Mesenchymal stem cell (in vitro differentiated cells and primary cell): ENCODE results near the gene FAM83E.

Experiments used
- DNase-seq: peaks from one replicate; pipeline ENCODE4 v3.0.0-alpha.2; 2013
- H2AFZ ChIP-seq: one replicate; pipeline ENCODE4 v1.6.1; 2013; ENCODE audit warnings: low read depth, mild to moderate bottlenecking, control low read depth, inconsistent platforms, low read length, moderate library complexity
- H2AK5ac ChIP-seq: 2 replicates; pipeline ENCODE4 v1.6.1; 2013; ENCODE audit warnings: low read length, moderate library complexity, mild to moderate bottlenecking, inconsistent platforms; ENCODE audit not compliant: severe bottlenecking
- H2BK120ac ChIP-seq: one replicate; pipeline ENCODE4 v1.6.1; 2013; ENCODE audit warnings: low read depth, mild to moderate bottlenecking, inconsistent platforms, low read length, moderate library complexity
- H2BK12ac ChIP-seq, 2 experiments: one replicate each; pipeline ENCODE4 v1.6.1; 2013; ENCODE audit warnings: inconsistent platforms in 2 of 2, low read length in 2 of 2, mild to moderate bottlenecking in 2 of 2, moderate library complexity in 2 of 2, control low read depth in 1 of 2
- H2BK15ac ChIP-seq: one replicate; pipeline ENCODE4 v1.6.1; 2013; ENCODE audit warnings: mild to moderate bottlenecking, low read depth, inconsistent platforms; ENCODE audit not compliant: poor library complexity, severe bottlenecking
- H2BK5ac ChIP-seq: 2 replicates; pipeline ENCODE4 v1.6.1; 2013; ENCODE audit warnings: low read depth, mild to moderate bottlenecking, low read length, control low read depth, inconsistent platforms; ENCODE audit not compliant: poor library complexity, severe bottlenecking
- H3K14ac ChIP-seq, 2 experiments: one replicate each; pipeline ENCODE4 v1.6.1; 2013; ENCODE audit warnings: inconsistent platforms in 2 of 2, low read length in 2 of 2, control low read depth in 1 of 2, mild to moderate bottlenecking in 1 of 2, moderate library complexity in 1 of 2
- H3K18ac ChIP-seq, 2 experiments: one replicate each; pipeline ENCODE4 v1.6.1; 2013; ENCODE audit warnings: inconsistent platforms in 2 of 2, low read length in 2 of 2, control low read depth in 1 of 2, low read depth in 1 of 2, mild to moderate bottlenecking in 1 of 2
- H3K23ac ChIP-seq, 2 experiments: one replicate each; pipeline ENCODE4 v1.6.1; 2013; ENCODE audit warnings: inconsistent platforms in 2 of 2, low read length in 2 of 2, mild to moderate bottlenecking in 2 of 2, moderate library complexity in 2 of 2, control low read depth in 1 of 2
- H3K27ac ChIP-seq: 2 replicates; pipeline ENCODE4 v1.5.1; 2013; ENCODE audit warnings: mild to moderate bottlenecking, moderate library complexity, low read length, control low read depth, inconsistent platforms; ENCODE audit not compliant: poor library complexity, severe bottlenecking
- H3K27me3 ChIP-seq, 2 experiments: 2 replicates each; pipeline versions ENCODE4 v1.6.1 to v1.7.0; 2013; ENCODE audit warnings: low read length in 2 of 2, mild to moderate bottlenecking in 2 of 2, moderate library complexity in 2 of 2, control low read depth in 1 of 2, inconsistent platforms in 1 of 2; ENCODE audit not compliant: control insufficient read depth in 1 of 2, insufficient read depth in 1 of 2
- H3K36me3 ChIP-seq, 2 experiments: 2 replicates each; pipeline versions ENCODE4 v1.6.1 to v1.7.0; 2013; ENCODE audit warnings: low read length in 2 of 2, control low read depth in 1 of 2, inconsistent platforms in 1 of 2, low read depth in 1 of 2, mild to moderate bottlenecking in 1 of 2; ENCODE audit not compliant: insufficient read depth in 2 of 2, control insufficient read depth in 1 of 2
- H3K4ac ChIP-seq, 2 experiments: one replicate each; pipeline ENCODE4 v1.6.1; 2013; ENCODE audit warnings: inconsistent platforms in 2 of 2, low read length in 2 of 2, mild to moderate bottlenecking in 2 of 2, moderate library complexity in 2 of 2, control low read depth in 1 of 2, low read depth in 1 of 2
- H3K4me1 ChIP-seq: 2 replicates; pipeline ENCODE4 v1.6.1; 2013; ENCODE audit warnings: low read depth, low read length, control low read depth; ENCODE audit not compliant: control insufficient read depth, insufficient read depth
- H3K4me2 ChIP-seq: 2 replicates; pipeline ENCODE4 v1.6.1; 2013; ENCODE audit warnings: low read length, mild to moderate bottlenecking, inconsistent platforms; ENCODE audit not compliant: poor library complexity, severe bottlenecking
- H3K4me3 ChIP-seq, 2 experiments: 2 replicates each; pipeline versions ENCODE4 v1.5.1 to v1.7.0; 2013; ENCODE audit warnings: low read length in 2 of 2, mild to moderate bottlenecking in 2 of 2, control low read depth in 1 of 2, low read depth in 1 of 2; ENCODE audit not compliant: insufficient read depth in 1 of 2
- H3K79me1 ChIP-seq: replicated peaks from 2 replicates; pipeline ENCODE4 v1.6.1; 2013; ENCODE audit warnings: mild to moderate bottlenecking, control low read depth, low read length, inconsistent platforms; ENCODE audit not compliant: poor library complexity, severe bottlenecking
- H3K9ac ChIP-seq: 2 replicates; pipeline ENCODE4 v1.7.0; 2013; ENCODE audit warnings: mild to moderate bottlenecking, low read length, moderate library complexity
- H3K9me3 ChIP-seq: 2 replicates; pipeline ENCODE4 v1.7.0; 2013; ENCODE audit warnings: mild to moderate bottlenecking, low read length; ENCODE audit not compliant: control insufficient read depth
- H4K8ac ChIP-seq: one replicate; pipeline ENCODE4 v1.6.1; 2013; ENCODE audit warnings: inconsistent platforms, mild to moderate bottlenecking, low read length, moderate library complexity
- H4K91ac ChIP-seq: one replicate; pipeline ENCODE4 v1.6.1; 2013; ENCODE audit warnings: mild to moderate bottlenecking, low read length, inconsistent platforms
- WGBS: methylation state at CpG from one replicate; pipeline ENCODE4 v1.1.7; 2013; ENCODE audit warnings: mixed read lengths; 5-methylcytosine and 5-hydroxymethylcytosine counted together

Gene FAM83E

GRCh38 chr19:48571378-48572162, 43.3 kb downstream of the FAM83E start:
- H2BK12ac ChIP-seq, result no peak overlapping the region
- H3K4me2 ChIP-seq, result no peak overlapping the region
- H4K91ac ChIP-seq, result no peak overlapping the region
- H3K4ac ChIP-seq, result no peak overlapping the region
- no peak overlapping the region for H3K9ac ChIP-seq
- H2AK5ac ChIP-seq, result no peak overlapping the region
- no peak overlapping the region for H2BK120ac ChIP-seq
- DNase-seq, result no peak
- no peak overlapping the region for H2AFZ ChIP-seq
- H4K8ac ChIP-seq, result no peak overlapping the region
- no peak overlapping the region for H3K27ac ChIP-seq
- no peak overlapping the region for H3K23ac ChIP-seq
- no peak overlapping the region for H3K4me3 ChIP-seq
- no peak overlapping the region for H3K18ac ChIP-seq
- peaks cover 16% of the 10 kb centered on the region for H3K4me1 ChIP-seq
- no peaks in the 10 kb centered on the region for H3K79me1 ChIP-seq
- H2BK5ac ChIP-seq, result no peak overlapping the region
- 75% methylated on average over 5 of the region's 5 CpGs for WGBS
- H3K36me3 ChIP-seq, result no peaks in the 10 kb centered on the region
- H3K9me3 ChIP-seq, result no peaks in the 10 kb centered on the region
- H2BK15ac ChIP-seq, result no peak overlapping the region
- H3K14ac ChIP-seq, result no peak overlapping the region
- no peaks in the 10 kb centered on the region for H3K27me3 ChIP-seq

- Histone ChIP-seq H3K79me1 (no peaks in the 10 kb centered on the region), H3K4me3 (no peak overlapping the region), H2AK5ac (no peak overlapping the region), H3K4me2 (no peak overlapping the region), H2BK5ac (no peak overlapping the region), H2BK12ac (no peak overlapping the region), H4K91ac (no peak overlapping the region), H3K18ac (no peak overlapping the region), H2AFZ (no peak overlapping the region), H3K9me3 (no peaks in the 10 kb centered on the region), H4K8ac (no peak overlapping the region), H2BK120ac (no peak overlapping the region), H3K4me1 (peaks cover 16% of the 10 kb centered on the region), H3K4ac (no peak overlapping the region), H3K9ac (no peak overlapping the region), H3K27ac (no peak overlapping the region), H3K27me3 (no peaks in the 10 kb centered on the region), H3K36me3 (no peaks in the 10 kb centered on the region), H3K14ac (no peak overlapping the region), H2BK15ac (no peak overlapping the region), H3K23ac (no peak overlapping the region)
- 67% methylated on average over 11 of the region's 11 CpGs for WGBS
- DNase-seq, result no peak
Observed at GRCh38 chr19:48569814-48570213, 45.1 kb downstream of the FAM83E start.

- H3K4ac ChIP-seq, result peak overlapping the region; percentile 9 to 28
- H3K79me1 ChIP-seq, result no peaks in the 10 kb centered on the region
- H3K4me2 ChIP-seq, result peak overlapping the region; percentile 72
Observed at GRCh38 chr19:48568345-48568886, 46.5 kb downstream of the FAM83E start.

GRCh38 chr19:48565090-48565489, 49.8 kb downstream of the FAM83E start:
- 20% methylated on average over 4 of the region's 7 CpGs for WGBS
- no peaks in the 10 kb centered on the region for H3K36me3 ChIP-seq
- H3K18ac ChIP-seq, result no peak overlapping the region
- H4K91ac ChIP-seq, result no peak overlapping the region
- no peaks in the 10 kb centered on the region for H3K9me3 ChIP-seq
- no peak overlapping the region for H3K4me3 ChIP-seq
- no peak overlapping the region for H3K4ac ChIP-seq
- H2AFZ ChIP-seq, result no peak overlapping the region
- no peaks in the 10 kb centered on the region for H3K79me1 ChIP-seq
- H2BK120ac ChIP-seq, result no peak overlapping the region
- no peak overlapping the region for H3K4me2 ChIP-seq
- no peak overlapping the region for H3K9ac ChIP-seq
- H2BK15ac ChIP-seq, result no peak overlapping the region
- H3K27me3 ChIP-seq, result no peaks in the 10 kb centered on the region
- no peak overlapping the region for H3K23ac ChIP-seq
- H2AK5ac ChIP-seq, result no peak overlapping the region
- H3K27ac ChIP-seq, result no peak overlapping the region
- H3K4me1 ChIP-seq, result peaks cover 14% of the 10 kb centered on the region
- no peak overlapping the region for H2BK12ac ChIP-seq
- H4K8ac ChIP-seq, result no peak overlapping the region
- DNase-seq, result peak; percentile 87
- H3K14ac ChIP-seq, result no peak overlapping the region
- H2BK5ac ChIP-seq, result no peak overlapping the region

More at GRCh38 chr19:48568345-48568886, 46.5 kb downstream of the FAM83E start:
- no peak overlapping the region for H2BK5ac ChIP-seq
- H3K9me3 ChIP-seq, result no peaks in the 10 kb centered on the region
- no peak overlapping the region for H2AK5ac ChIP-seq
- H3K27me3 ChIP-seq, result no peaks in the 10 kb centered on the region
- H3K9ac ChIP-seq, result peak overlapping the region; percentile 72
- H3K14ac ChIP-seq, result peak overlapping the region in 1 of 2 experiments; percentile 36
- no peak overlapping the region for H2AFZ ChIP-seq
- H3K36me3 ChIP-seq, result no peaks in the 10 kb centered on the region
- H3K23ac ChIP-seq, result no peak overlapping the region
- peaks cover 20% of the 10 kb centered on the region for H3K4me1 ChIP-seq
- H4K91ac ChIP-seq, result no peak overlapping the region
- peak overlapping the region in 1 of 2 experiments; percentile 59 for H3K4me3 ChIP-seq
- 2% methylated on average over 19 of the region's 19 CpGs for WGBS
- H4K8ac ChIP-seq, result peak overlapping the region; percentile 43
- no peak overlapping the region for H2BK15ac ChIP-seq
- DNase-seq, result peak; percentile 93
- no peak overlapping the region for H2BK120ac ChIP-seq
- H2BK12ac ChIP-seq, result peak overlapping the region; percentile 18 to 92
- peak overlapping the region; percentile 67 to 77 for H3K18ac ChIP-seq
- peak overlapping the region; percentile 91 for H3K27ac ChIP-seq
